Fibroblast of lung (primary cell): ENCODE data around the gene THPO.

Experiments used
- EZH2 ChIP-seq: IDR thresholded peaks from 2 replicates; pipeline ENCODE4 v1.5.1; 2012; ENCODE audit warnings: low read length, control low read depth, mild to moderate bottlenecking; ENCODE audit errors: missing control alignments
- TF ChIP-seq, protein P1 (sequence below), 2 donors: IDR thresholded peaks in 1 of 2; conservative IDR thresholded peaks in 1 of 2; 1 replicate in 1 of 2; 2 replicates in 1 of 2; pipeline ENCODE4 v1.5.1; 2011 to 2012; ENCODE audit warnings: low read length in 2 of 2, control low read depth in 1 of 2, inconsistent platforms in 1 of 2, low read depth in 1 of 2, mild to moderate bottlenecking in 1 of 2

DNA sequence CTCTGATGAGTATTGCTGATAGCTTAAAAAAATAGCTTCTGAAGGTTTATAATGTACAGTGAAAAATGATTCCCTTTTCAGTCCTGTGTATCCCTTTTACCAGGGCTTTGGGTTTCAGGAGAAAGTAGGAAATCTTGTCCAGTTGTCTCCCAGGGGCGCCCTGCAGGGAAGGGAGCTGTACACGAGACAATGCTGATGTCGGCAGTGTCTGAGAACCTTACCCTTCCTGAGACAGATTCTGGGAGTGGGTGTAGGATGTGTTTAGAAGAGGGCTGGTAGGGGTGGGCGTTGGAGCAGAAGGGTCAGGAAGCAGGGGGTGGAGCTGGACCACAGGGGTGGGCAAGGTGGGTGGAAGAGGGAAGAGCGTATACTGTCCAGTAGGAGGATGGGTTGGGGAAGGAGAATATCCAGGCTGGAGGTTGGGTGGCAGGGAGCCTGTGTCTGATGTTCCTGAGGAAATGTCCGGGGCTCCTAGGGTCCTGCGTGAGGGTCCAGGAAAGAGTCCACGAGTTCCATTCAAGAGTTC, 5.6 kb downstream of the THPO start:
- TF ChIP-seq EZH2 = no peak
- TF ChIP-seq, protein P1, sequence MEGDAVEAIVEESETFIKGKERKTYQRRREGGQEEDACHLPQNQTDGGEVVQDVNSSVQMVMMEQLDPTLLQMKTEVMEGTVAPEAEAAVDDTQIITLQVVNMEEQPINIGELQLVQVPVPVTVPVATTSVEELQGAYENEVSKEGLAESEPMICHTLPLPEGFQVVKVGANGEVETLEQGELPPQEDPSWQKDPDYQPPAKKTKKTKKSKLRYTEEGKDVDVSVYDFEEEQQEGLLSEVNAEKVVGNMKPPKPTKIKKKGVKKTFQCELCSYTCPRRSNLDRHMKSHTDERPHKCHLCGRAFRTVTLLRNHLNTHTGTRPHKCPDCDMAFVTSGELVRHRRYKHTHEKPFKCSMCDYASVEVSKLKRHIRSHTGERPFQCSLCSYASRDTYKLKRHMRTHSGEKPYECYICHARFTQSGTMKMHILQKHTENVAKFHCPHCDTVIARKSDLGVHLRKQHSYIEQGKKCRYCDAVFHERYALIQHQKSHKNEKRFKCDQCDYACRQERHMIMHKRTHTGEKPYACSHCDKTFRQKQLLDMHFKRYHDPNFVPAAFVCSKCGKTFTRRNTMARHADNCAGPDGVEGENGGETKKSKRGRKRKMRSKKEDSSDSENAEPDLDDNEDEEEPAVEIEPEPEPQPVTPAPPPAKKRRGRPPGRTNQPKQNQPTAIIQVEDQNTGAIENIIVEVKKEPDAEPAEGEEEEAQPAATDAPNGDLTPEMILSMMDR (conservative IDR thresholded peaks at IDR 0.05 in 1 of 2, IDR thresholded peaks at IDR 0.05 in 1 of 2; ENCODE audit: low read depth in 1 of 2, low read length in 2 of 2) = no peak
